Sigmoid colon (tissue), 4 donors: ENCODE measurements around the gene PRELID3B.

Experiments used
- CTCF ChIP-seq, 4 experiments: fragments of 450-650 bp in 3 of 4; fragments of 200-600 bp in 1 of 4; IDR thresholded peaks; one replicate each; pipeline ENCODE4 v1.5.1; 2016 to 2019; ENCODE audit warnings: antibody characterized with exemption in 4 of 4, mild to moderate bottlenecking in 3 of 4, moderate library complexity in 2 of 4
- EP300 ChIP-seq, 4 donors: sonication (generic); formaldehyde crosslinking; IDR thresholded peaks; one replicate each; pipeline ENCODE4 v1.6.1; 2017; ENCODE audit warnings: antibody characterized with exemption in 4 of 4
- POLR2A ChIP-seq, 2 donors: fragments of 450-650 bp; IDR thresholded peaks; one replicate each; pipeline ENCODE4 v1.6.1; 2016; ENCODE audit warnings: antibody characterized with exemption in 2 of 2, mild to moderate bottlenecking in 2 of 2, moderate library complexity in 2 of 2

DNA sequence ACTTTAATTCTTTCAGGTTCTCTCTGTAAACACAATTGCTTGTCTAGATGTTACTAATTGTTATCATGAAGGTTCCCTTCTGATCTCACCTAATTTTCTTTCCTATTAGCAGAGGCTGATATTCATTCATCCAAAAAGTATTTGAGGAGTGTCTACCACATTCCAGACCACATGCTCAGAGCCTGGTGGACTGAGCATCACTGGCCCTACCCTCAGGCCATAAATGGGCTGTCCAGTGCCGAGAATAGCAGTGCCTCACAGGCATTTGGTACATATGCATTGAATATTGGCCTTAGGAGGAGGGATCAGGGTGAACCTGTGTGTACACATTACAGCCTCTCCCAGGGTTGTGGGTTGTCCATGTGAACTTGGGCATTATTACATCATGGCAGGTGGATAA lies 40.4 kb upstream of the PRELID3B start:
- TF ChIP-seq CTCF (IDR thresholded peaks at IDR 0.05) (no peak), POLR2A (IDR thresholded peaks at IDR 0.05) (no peak), EP300 (IDR thresholded peaks at IDR 0.05) (no peak)
